ENCODE measurements around the gene DAO.
"Not testable (repeated sequence)": the region's sequence is repeated elsewhere in the genome, so short reads cannot be mapped to it uniquely, and the experiment has no call there.

DAO gene

GRCh38 chr12:108850854-108851573 is 28.9 kb upstream of the DAO start:
- DNase-seq (ENCODE audit: low read depth): no peak

DNA sequence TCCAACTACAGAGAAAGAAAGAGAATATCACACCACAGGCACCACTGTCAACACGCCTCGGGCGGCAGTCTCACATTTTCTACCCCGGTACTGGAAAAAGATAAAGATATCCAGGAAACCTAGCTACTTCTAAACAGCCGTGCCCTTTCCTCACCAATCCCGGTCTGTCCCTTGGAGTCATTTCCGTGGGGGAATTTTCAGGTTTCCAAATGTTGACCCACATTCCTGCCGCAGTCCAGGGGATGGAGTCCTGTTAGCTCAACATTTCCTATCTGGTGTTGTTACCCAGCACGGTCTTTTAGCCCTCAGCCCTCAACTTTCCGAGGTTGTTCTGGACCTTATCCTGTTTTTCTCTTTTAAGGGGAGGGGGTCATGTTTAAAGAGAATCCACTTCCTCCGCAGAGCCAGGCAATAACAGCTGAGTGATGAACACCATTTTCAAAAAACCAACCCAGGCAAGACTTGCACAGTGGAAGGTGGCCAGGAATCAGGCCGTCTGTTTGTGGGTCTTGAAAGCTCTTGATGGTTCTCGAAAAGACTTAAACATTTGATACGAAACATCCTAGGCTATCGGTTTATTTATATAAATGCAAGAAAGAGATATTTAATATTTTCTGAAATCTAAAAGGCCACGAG is 27.1 kb upstream of the DAO start:
- no peak for DNase-seq (ENCODE audit: low read depth)

DNA sequence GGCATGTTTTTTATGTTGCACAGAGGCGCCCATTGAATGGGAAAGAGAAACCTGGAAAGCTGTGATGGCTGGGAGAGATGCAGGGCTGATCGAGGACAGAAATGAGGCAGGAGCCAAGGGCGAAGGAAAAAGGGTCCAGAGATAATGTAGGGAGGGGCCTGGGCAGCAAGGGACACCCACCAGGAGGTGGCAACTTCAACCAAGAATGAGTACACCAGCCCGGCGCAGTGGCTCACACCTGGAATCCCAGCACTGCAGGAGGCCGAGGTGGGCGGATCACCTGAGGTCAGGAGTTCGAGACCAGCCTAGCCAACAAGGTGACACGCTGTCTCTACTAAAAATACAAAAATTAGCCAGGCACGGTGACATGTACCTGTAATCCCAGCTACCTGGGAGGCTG is 26.5 kb upstream of the DAO start:
- DNase-seq (ENCODE audit: low read depth): no peak

DNA sequence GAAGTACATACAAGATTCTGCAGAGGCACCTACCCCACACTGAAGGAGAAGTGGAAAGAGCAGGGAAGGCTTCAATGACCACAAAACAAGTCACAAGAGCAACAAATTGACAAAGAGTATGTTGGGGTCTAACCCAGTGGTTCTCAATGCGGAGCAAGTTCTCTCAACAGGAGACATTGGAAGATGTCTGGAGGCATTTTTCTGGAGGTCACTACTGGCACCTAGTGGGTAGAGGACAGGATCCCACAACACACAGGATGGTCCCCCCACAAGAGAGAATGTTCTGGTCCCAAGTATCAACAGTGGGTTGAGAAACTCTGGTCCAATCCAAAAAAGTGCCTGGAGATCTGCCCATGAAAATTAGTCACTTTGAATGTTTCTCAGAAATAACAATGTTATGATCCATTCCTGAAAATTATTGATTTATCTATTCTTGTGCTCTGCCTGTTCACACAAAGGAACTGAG is 25.9 kb upstream of the DAO start:
- no peak for DNase-seq (ENCODE audit: low read depth)

GRCh38 chr12:108854451-108855283 is 25.2 kb upstream of the DAO start:
- no peak for DNase-seq (ENCODE audit: low read depth)

DNA sequence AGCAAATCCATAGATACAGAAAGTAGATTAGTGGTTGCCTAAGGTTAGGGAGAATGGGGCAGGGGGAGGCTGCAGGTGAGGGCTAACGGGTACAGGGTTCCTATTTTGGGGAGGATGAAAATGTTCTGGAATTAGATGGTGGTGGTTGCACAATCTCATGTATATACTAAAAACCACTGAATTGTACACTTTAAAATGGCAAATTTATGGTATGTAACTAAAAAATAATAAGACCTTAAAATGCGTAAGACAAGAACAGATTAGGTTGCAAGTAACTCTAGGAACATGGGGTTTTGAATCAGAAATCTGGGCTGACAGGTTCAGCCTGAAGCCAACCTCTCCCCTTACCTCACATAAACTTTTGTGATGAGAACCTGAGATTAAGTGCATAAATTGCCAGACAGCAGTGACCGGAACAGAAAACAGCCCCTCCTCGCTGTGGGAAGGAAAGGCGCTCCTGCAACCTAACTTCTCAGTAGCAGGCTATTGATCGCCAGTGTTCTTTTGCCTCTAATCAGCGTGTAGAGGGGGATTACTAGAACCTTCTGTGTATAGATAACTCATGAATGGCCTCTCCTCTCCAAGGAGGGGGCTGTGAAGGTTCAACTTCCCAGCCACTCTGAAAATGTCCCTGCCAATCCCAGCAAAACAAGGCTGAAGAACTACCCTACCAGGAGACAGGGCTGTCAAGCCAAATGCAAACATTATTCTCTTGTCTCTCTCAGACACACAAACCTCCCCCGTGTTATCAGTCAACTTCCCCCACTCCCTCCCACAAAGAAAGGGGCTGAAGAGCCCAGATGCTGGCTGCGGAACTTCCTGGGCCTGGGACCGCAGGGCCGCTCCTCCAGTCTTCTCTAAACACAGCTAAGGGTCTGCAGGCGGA is 24.4 kb upstream of the DAO start:
- DNase-seq (ENCODE audit: low read depth): no peak

- no peak for DNase-seq (ENCODE audit: low read depth)
Measured at GRCh38 chr12:108856170-108856427, 23.8 kb upstream of the DAO start.

GRCh38 chr12:108856428-108857157 is 23.3 kb upstream of the DAO start:
- peak; percentile 52 for DNase-seq (ENCODE audit: low read depth)

DNA sequence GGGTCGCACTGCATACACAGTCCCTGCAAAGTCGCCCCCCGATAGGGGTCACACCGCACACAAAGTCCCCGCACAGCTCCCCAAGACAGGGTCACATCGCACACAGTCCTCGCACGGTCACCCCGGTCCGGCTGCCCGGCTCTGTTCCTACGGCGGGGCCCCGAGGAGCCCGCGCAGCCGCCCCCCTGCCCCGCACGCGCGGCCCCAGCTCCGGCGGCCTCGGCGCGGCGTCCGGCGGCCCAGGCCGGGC is 22.8 kb upstream of the DAO start:
- DNase-seq (ENCODE audit: low read depth): no peak

GRCh38 chr12:108858311-108859074 is 21.4 kb upstream of the DAO start:
- no peak for DNase-seq (ENCODE audit: low read depth)

DNA sequence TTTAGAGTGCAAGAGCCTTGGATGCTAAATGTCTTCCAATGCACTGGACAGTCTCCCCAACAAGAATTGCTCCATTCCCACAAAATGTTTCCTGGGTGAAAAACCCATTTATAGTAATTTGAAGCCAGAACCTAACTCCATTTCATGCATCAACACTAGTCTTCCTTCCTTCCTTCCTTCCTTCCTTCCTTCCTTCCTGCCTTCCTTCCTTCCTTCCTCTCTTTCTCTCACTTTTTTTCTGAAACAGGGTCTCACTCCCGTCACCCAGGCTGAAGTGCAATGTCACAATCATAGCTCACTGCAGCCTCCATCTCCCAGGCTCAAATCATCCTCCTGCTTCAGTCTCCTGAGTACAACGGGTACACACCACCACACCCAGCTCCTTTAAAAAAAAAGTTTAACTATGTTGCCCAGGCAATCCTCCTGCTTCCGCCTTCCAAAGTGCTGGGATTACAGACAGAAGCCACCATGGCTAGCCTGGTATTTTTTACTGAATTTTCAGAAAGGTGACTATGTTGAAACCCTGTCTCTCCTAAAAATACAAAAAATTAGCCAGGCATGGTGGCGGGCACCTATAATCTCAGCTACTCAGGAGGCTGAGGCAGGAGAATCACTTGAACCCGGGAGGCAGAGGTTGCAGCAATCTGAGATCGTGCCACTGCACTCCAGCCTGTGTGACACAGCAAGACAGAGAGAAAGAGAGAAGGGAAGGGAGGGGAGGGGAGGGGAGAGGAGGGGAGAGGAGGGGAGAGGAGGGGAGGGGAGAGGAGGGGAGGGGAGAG is 20.6 kb upstream of the DAO start:
- DNase-seq (ENCODE audit: low read depth): not testable (repeated sequence)

DNA sequence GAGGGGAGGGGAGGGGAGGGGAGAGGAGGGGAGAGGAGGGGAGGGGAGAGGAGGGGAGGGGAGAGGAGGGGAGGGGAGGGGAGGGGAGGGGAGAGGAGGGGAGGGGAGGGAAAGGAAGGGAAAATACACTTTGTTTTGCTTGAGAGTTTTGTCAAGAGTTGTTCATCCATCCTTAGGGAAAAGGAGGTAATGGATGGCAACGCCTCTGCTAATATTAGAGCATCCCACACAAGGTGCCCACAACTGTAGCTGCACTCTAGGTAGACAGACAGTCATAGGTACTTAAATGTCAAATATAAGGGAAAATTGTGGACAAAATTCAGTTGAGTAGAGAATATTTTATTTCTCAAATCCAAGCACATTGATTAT is 20.0 kb upstream of the DAO start:
- DNase-seq (ENCODE audit: low read depth): no peak

GRCh38 chr12:108860443-108860842 is 19.4 kb upstream of the DAO start:
- no peak for DNase-seq (ENCODE audit: low read depth)

GRCh38 chr12:108861878-108862587 is 17.9 kb upstream of the DAO start:
- no peak for DNase-seq (ENCODE audit: low read depth)

- no peak for DNase-seq (ENCODE audit: low read depth)
Measured at GRCh38 chr12:108862588-108862959, 17.3 kb upstream of the DAO start.

DNA sequence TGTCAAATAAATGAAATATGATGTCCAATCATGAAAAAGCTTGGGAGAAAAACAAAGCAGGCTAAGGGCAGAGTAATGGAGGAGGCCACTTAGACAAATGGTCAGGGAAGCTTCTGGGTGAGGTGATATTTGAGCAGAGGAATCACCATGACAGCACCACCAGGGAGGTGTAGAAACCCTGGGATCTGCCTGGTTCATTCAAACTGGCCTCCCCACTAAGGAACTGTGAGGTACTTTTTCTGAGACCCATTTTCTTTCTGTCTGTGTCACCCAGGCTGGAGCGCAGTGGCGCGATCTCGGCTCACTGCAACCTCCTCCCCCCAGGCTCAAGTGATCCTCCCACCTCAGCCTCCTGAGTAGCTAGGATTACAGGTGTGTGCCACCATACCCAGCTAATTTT is 14.7 kb upstream of the DAO start:
- DNase-seq (ENCODE audit: low read depth): no peak

DNA sequence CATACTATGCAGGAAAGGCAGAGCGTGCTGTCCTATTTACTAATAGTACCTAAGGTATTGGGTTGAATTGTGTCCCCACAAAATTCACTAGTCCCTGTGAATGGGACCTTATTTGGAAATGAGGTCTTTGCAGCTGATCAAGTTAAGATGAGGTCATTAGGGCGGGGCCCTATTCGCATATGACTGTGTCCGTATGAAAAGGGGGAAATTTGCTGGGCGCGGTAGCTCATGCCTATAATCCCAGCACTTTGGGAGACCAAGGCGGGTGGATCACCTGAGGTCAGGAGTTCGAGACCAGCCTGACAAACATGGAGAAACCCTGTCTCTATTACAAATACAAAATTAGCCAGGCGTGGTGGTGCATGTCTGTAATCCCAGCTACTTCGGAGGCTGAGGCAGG is 13.8 kb upstream of the DAO start:
- not testable (repeated sequence) for DNase-seq (ENCODE audit: low read depth)

GRCh38 chr12:108868781-108869180 is 11.1 kb upstream of the DAO start:
- DNase-seq (ENCODE audit: low read depth): no peak

DNA sequence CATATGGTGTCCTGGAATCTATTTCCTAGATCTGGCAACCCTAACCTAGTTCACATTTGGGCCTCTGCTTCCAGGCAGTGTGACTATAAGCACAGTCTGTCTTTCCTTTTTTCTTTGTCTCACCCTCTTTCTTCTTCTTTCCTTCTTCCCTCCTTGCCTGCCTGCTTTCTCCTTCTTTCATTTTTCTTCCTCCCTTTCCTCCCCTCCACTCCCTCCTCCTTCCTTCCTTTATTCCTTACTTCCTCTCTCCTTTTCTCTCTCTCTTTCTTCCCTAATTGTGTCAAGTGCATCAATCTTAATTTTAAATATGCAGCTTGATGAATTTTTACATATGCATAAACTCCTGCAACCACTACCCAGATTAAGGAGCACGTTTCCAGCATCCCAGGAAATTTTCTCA is 4.6 kb upstream of the DAO start:
- no peak for DNase-seq (ENCODE audit: low read depth)

Measured in activated T-cell treated with anti-CD3 and anti-CD28 coated beads for 48 hours (primary cell).